NCI-H1105 treated with DMSO at 0.1 percent for 48 hours (cell line): ENCODE data around the gene IL1RAPL2.
"Not testable (repeated sequence)": the region's sequence is repeated elsewhere in the genome, so short reads cannot be mapped to it uniquely, and the experiment has no call there.

Experiments used
- DNase-seq: peaks from one replicate; lab custom pipeline; 2025; lab: John Stamatoyannopoulos, UW

IL1RAPL2 gene

DNA sequence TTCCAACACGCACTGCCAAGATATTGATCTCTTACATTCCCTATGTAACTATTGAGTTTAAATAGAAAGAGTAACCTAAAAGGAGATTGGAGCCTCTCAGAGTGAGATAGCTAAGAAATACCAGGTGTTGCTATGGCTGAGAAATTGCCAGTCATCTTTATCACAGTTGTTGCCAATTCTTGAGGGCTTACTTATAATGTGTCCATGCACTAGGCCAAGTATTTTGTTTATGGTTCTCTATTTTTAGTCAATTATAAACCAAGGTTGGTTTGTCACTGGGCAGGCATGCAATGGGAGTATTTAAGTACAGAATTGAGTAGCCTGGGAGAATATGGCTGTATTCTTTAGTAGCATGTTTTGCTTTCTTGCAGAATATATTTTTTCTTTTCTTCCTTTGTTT lies 452.9 kb downstream of the IL1RAPL2 start:
- no peak for DNase-seq

DNA sequence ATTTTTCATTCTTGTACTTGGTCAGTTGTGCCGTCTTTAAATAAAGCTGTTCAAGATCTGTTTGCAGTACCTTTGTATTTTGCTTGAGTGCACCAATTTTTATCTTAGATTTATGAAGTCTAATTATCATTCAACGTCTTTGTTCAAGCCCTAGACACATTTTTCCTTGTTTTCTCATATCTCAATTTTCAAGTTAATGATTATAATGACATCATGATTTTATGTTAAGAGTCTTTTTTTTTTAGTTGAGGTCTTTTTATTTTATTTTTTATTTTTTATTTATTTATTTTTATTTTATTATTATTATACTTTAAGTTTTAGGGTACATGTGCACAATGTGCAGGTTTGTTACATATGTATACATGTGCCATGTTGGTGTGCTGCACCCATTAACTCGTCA lies 463.0 kb downstream of the IL1RAPL2 start:
- DNase-seq: not testable (repeated sequence)

GRCh38 chrX:105038672-105039328 lies 472.8 kb downstream of the IL1RAPL2 start:
- no peak for DNase-seq

DNA sequence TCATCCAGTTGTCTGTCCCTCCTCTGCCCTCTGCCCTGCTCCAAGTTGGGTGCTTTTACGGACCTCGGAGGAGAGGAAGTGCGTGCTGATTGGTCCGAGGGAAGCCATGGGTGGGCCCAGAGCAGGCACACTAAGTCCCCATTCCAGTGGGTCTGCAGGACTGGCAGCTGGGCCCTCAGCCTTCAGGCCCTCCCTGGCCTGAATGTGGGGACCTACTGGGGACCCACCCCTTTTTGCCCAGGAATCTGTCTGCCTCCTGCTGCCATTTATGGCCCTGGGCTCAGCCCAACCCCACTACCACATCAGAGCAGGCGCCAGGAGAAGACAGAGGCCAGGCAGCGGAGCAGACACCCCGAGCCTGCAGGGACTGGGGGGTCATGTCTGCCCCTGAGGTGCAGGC lies 484.9 kb downstream of the IL1RAPL2 start:
- no peak for DNase-seq

GRCh38 chrX:105051364-105051763 lies 485.4 kb downstream of the IL1RAPL2 start:
- DNase-seq: no peak

- DNase-seq: no peak
Measured at GRCh38 chrX:105052926-105053325, 486.9 kb downstream of the IL1RAPL2 start.

- DNase-seq: no peak
Measured at GRCh38 chrX:105063743-105064142, 497.7 kb downstream of the IL1RAPL2 start.

- DNase-seq: no peak
Measured at GRCh38 chrX:105098201-105098600, 532.2 kb downstream of the IL1RAPL2 start.

DNA sequence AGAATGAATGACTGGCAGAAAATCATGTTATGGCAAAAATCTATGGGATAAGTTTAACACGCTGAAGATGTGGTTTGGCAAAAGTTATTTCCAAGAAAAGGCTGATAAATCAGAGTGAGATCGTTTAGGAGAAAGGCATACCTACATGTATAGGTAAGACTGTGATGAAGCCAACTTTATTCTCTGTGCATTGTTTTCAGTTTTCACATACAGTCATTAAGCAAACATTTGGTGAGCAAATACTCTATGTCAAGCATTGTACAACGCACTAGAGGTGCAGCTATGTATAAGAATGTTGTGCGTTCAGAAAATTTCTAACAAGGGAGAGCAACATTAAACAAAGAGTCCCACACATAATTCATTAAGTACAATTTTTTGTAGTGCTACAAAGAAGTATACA lies 532.8 kb downstream of the IL1RAPL2 start:
- no peak for DNase-seq

DNA sequence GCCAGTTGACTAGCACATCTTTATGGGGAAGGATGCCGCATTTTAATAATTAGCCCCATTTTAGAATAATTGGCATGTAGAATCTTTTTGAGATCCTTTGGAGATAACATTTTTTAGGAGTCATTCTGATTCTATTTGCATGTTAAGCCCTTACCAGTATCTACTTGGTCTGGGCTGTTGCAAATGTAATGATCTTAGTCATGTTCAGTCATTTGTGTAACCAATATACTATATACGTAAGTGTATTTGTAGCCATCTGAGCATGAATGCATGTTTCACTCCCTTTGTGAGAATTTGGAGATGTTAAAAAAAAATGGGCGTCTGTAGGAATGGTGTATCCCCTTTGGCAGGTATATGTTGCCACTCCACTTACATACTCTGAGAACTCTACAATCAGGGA lies 535.4 kb downstream of the IL1RAPL2 start:
- no peak for DNase-seq

GRCh38 chrX:105109936-105110335 lies 543.9 kb downstream of the IL1RAPL2 start:
- DNase-seq: no peak

DNA sequence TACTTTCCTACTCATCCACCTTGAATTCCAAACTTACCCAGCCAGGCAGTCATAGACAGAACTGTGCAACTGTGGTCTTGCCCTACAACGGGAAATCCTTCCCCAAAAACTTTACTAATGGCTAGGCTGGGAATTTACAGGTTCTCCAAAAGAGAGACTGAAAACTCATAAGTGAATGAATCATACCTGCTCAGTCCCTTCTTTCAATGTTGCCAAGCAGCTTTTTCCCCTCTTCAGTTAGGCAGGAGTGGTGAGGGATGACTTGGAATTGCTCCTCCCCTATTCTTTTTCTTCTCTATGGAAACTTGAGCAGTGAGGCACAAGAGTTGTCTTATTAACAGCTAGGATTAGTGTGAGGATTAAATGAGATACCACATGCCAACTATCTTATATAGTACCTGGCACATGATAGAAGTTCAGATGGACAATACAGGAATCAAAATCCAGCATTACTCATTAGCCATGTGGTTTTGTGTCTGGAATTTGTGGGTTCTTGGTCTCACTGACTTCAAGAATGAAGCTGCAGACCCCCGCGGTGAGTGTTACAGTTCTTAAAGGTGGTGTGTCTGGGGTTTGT lies 548.6 kb downstream of the IL1RAPL2 start:
- DNase-seq: no peak

DNA sequence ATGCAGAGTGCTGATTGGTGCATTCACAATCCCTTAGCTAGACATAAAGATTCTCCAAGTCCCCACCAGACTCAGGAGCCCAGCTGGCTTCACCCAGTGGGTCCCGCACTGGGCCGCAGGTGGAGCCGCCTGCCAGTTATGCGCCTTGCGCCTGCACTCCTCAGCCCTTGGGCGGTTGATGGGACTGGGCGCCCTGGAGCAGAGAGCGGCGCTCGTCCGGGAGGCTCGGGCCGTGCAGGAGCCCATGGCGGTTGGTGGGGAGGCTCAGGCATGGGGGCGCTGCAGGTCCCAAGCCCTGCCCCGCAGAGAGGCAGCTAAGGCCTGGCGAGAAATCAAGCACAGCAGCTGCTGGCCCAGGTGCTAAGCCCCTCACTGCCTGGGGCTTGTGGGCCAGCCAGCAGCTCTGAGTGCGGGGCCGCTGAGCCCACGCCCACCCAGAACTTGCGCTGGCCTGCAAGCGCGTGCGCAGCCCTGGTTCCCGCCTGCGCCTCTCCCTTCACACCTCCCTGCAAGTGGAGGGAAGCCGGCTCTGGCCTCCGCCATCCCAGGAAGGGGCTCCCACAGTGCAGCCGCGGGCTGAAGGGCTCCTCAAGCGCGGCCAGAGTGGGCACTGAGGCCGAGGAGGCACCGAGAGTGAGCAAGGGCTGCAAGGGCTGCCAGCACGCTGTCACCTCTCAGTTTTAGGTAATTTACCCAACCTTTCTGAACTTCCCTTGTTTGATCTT lies 549.8 kb downstream of the IL1RAPL2 start:
- DNase-seq: not testable (repeated sequence)

DNA sequence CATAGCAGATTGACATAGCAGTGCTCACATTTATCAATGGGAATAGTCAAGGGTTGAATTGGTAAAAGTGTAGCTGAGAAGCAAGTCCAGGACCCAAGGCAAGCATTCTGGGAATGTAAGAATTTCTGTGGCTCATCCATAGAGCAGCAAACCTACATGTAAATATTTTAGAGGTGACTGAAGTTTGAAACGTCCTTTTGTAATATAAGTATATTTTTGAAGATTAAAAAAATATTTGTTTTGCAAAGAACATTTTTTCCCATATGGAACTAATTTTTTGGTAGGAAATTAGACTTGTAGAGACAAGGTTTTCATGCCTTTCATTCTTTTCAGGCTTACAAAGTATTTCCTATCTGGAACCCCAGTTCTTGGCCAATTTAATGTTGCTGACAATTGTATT lies 550.5 kb downstream of the IL1RAPL2 start:
- no peak for DNase-seq

DNA sequence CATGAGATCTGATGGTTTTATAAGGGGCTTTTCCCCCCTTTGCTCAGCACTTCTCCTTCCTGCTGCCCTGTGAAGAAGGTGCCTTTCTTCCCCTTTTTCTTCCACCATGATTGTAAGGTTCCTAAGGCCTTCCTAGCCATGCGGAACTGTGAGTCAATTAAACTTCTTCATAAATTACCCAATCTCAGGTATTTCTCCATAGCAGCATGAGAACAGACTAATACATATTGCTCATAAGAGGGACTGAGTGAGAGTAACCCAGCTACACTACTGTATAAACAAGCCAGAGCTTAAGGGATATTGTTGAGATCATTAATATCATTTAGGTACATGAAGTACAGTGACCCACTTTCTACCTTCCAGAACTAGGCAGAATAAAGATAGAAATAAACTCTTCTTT lies 551.6 kb downstream of the IL1RAPL2 start:
- DNase-seq: no peak

GRCh38 chrX:105120463-105120862 lies 554.5 kb downstream of the IL1RAPL2 start:
- no peak for DNase-seq

GRCh38 chrX:105121186-105121585 lies 555.2 kb downstream of the IL1RAPL2 start:
- DNase-seq: no peak

DNA sequence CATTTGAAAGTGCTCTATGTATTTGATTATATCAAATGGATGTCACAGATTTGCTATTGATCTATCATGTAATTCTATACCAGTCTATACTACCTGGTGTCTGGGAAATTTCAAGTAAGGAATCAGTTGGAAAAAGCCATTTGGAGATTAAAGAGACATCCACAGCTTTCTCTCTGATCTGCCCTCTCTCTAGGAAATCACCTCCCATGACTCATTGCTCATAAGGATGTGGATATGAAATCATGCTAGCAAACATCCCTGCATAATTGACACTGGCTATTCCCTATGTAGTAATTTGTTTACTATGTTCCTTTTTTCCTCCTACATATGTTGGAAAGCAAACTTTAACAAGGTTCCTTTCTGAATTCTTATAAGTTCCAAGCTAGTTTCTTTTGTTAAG lies 560.2 kb downstream of the IL1RAPL2 start:
- no peak for DNase-seq

DNA sequence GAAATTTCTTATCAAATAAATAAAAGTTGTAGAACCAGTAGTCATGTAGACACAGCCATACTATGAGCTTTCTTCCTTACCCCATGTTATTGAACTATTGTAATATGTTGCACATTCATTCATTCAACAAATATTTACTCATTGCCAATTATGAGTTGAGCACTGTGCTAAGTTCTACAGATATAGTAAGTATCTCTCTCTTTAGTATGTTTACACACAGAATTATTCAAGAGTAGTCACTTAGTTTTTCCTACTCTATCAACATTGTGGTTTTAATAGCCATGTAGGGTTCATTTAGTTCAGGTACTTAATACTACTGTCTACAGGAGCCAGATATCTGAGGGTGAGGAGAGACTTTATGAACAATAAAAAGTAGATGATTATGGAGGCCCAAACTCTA lies 568.3 kb downstream of the IL1RAPL2 start:
- no peak for DNase-seq

DNA sequence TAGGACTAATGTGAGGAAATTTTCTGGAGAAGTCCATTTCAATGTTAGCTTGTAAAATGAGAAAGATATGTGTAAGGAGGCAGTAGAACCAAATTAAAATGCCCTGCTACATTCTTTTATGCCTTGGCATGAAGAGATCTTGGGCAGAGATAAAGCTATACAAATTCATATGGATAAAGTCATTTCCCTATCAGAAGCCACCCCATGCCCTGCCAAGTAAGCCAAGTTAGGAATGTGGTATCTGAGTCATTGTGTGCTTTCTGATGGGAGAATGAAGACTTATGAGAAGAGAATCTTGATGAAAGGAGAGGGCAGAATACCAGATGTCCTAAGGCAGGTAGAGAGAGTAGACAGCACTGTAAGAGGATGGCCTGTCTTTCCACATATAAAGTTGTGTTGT lies 570.8 kb downstream of the IL1RAPL2 start:
- DNase-seq: no peak

GRCh38 chrX:105150036-105150435 lies 584.0 kb downstream of the IL1RAPL2 start:
- DNase-seq: no peak

DNA sequence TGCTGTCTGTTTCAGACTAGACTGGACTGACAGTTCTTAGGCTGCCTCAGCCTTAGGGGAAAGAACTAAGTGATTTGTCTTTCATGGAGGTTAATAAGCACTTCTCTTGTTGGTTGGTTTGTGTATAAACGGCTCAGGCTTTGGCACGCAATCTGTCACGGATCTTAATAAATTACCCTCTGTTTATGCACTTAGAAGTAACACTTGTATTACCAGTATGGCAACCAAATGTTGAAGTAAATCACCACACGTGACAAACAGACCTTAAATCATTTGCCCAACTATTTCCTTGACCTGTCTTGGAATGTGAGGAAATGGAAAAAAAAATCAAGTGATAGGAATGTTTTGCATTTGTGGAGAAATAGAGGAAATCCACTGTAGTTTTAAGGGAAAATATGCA lies 584.6 kb downstream of the IL1RAPL2 start:
- DNase-seq: no peak

DNA sequence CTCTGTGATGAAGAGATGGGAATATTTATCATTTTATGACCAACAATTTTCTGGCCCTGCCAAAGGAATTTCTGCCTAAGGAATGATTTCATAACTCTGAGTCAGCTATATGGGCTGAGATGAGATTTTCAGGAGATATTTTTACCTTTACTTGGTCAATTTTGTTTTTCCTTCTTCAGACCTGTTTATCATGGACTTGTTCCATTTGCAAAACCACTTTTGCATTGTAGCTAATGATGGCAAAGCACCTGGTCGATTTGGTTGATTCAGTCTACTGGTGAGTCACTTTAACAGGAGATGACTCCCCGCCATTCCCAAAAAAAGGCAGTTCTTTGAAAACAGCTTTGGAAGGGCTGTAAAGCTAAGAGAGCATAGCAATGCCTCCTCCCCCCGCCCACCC lies 601.2 kb downstream of the IL1RAPL2 start:
- no peak for DNase-seq

DNA sequence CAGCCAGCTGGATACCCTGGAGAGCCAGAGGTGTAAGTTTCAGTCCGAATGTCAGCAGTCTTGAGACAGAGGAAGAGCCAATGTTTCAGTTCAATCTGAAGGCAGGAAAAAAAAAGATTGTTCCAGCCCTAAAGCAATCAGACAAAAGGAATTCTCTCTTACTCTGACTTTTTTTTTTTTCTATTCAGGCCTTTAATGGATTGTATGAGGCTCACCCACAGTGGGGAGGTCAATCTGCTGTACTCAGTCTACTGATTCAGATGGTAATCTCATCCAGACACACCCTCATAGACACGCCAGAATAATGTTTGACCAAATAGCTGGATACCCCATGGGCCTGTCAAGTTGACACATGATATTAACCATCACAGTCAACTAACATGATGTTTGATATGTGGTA lies 602.6 kb downstream of the IL1RAPL2 start:
- DNase-seq: no peak
